NCI-H2029 (cell line): ENCODE data around the gene NUP35.

ENCODE experiments used
- DNase-seq: peaks from one replicate; lab custom pipeline; 2025; lab: John Stamatoyannopoulos, UW

The NUP35 gene

DNA sequence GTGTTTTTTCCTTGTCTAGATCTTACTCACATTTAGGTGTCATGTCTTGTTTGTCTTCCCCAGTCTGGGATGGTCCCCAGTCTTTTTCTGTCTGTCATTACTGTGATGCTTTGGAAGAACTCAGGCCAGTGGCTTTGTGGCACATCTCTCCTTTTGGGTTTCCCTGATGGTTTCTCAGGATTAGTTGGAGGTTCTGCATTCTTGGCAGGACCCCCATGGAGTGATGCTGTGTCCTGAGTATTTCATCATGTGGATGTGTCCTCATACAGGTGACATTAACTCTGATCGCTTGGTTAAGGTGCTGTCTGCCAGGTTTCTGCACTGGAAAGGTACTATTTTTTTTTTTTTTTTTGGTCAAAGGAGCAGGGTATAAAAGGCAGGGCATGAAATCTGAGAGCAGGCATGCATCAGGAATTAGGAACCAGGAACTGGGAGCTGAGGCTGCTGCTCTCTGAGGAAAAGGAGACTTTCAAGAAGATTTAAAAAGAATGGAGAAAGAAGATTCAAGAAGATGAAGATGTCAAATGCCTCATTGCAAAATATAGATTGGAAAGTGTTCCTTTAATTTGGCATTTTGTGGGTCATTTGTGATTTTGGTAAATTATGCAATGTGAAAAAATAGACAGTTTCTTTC lies 85.3 kb downstream of the NUP35 start:
- DNase-seq: no peak
